GM23338 (cell line): ENCODE measurements around the gene DAW1. TPM values are rescaled to one million over a fixed set of nuclear protein-coding genes. Genes with fewer than 3 reads are reported as not detected.
A peak's percentile ranks its signal among the peaks of the same experiment; 100 is the strongest.

Experiments used
- ATAC-seq: fragments of 200-7000 bp; cut with Tn5 transposase; 3 replicates; pipeline ENCODE4 v1.9.1; 2020
- DNase-seq: peaks from one replicate; pipeline ENCODE4 v3.0.0-alpha.2; 2015; ENCODE audit warnings: low spot score
- H2AFZ ChIP-seq: fragments of 200-600 bp; sonication (generic); 2 replicates; pipeline ENCODE4 v1.8.0; 2016; ENCODE audit warnings: antibody characterized with exemption, mild to moderate bottlenecking, moderate library complexity
- H3F3A ChIP-seq: fragments of 200-600 bp; sonication (generic); replicated peaks from 2 replicates; pipeline ENCODE4 v1.8.0; 2017; ENCODE audit warnings: antibody characterized with exemption, mixed run types, low read depth
- H3K27ac ChIP-seq: fragments of 200-600 bp; sonication (generic); 2 replicates; pipeline ENCODE4 v1.6.1; 2016; ENCODE audit warnings: low read depth
- H3K27me3 ChIP-seq: fragments of 200-600 bp; sonication (generic); 2 replicates; pipeline ENCODE4 v1.8.0; 2016; ENCODE audit warnings: mild to moderate bottlenecking, mixed run types, moderate library complexity; ENCODE audit not compliant: insufficient read depth
- H3K36me3 ChIP-seq: fragments of 200-600 bp; sonication (generic); 2 replicates; pipeline ENCODE4 v1.8.0; 2016; ENCODE audit warnings: mild to moderate bottlenecking; ENCODE audit not compliant: insufficient read depth
- H3K4me1 ChIP-seq: fragments of 200-600 bp; sonication (generic); 2 replicates; pipeline ENCODE4 v1.8.0; 2016; ENCODE audit warnings: mild to moderate bottlenecking, moderate library complexity; ENCODE audit not compliant: insufficient read depth
- H3K4me2 ChIP-seq: fragments of 200-600 bp; sonication (generic); 2 replicates; pipeline ENCODE4 v1.7.1; 2017; ENCODE audit warnings: mixed run types
- H3K4me3 ChIP-seq: fragments of 200-600 bp; sonication (generic); 2 replicates; pipeline ENCODE4 v1.6.1; 2016; ENCODE audit warnings: mixed run types
- H3K79me2 ChIP-seq: fragments of 200-600 bp; sonication (generic); replicated peaks from 2 replicates; pipeline ENCODE4 v1.8.0; 2017; ENCODE audit warnings: mild to moderate bottlenecking; ENCODE audit not compliant: insufficient read depth
- H3K9me2 ChIP-seq: fragments of 200-600 bp; sonication (generic); 2 replicates; pipeline ENCODE4 v1.8.0; 2017; ENCODE audit not compliant: insufficient read depth
- H4K20me1 ChIP-seq: fragments of 200-600 bp; sonication (generic); replicated peaks from 2 replicates; pipeline ENCODE4 v1.8.0; 2017; ENCODE audit warnings: mild to moderate bottlenecking; ENCODE audit not compliant: insufficient read depth
- H3K27ac Mint-ChIP-seq: 2 replicates; pipeline ENCODE4 v1.8.0; 2020; ENCODE audit warnings: inconsistent platforms, mild to moderate bottlenecking, moderate library complexity, mixed read lengths
- H3K27me3 Mint-ChIP-seq: 3 replicates; pipeline ENCODE4 v1.8.0; 2022; ENCODE audit warnings: low read depth, mild to moderate bottlenecking, moderate library complexity, mixed read lengths, inconsistent platforms; ENCODE audit not compliant: insufficient read depth, poor library complexity
- H3K36me3 Mint-ChIP-seq: 3 replicates; pipeline ENCODE4 v1.8.0; 2021; ENCODE audit warnings: low read depth, mild to moderate bottlenecking, inconsistent platforms, moderate library complexity, mixed read lengths
- H3K4me1 Mint-ChIP-seq: 3 replicates; pipeline ENCODE4 v1.8.0; 2020; ENCODE audit warnings: mild to moderate bottlenecking, inconsistent platforms, mixed read lengths
- H3K4me3 Mint-ChIP-seq: 3 replicates; pipeline ENCODE4 v1.8.0; 2021; ENCODE audit warnings: moderate library complexity, mild to moderate bottlenecking, inconsistent platforms, mixed read lengths
- H3K9me3 Mint-ChIP-seq: 3 replicates; pipeline ENCODE4 v1.8.0; 2020; ENCODE audit warnings: moderate library complexity, mild to moderate bottlenecking, inconsistent platforms, mixed read lengths
- CREB1 ChIP-seq: fragments of 250-450 bp; sonication (Bioruptor Pico); IDR thresholded peaks from 2 replicates; pipeline ENCODE4 v1.5.0; 2020; ENCODE audit warnings: low read depth, mild to moderate bottlenecking, moderate library complexity
- EZH2phosphoT487 ChIP-seq: fragments of 200-600 bp; sonication (generic); IDR thresholded peaks from one replicate; pipeline ENCODE4 v1.8.1; 2018; ENCODE audit warnings: antibody characterized with exemption; ENCODE audit not compliant: unreplicated experiment
- POLR2AphosphoS5 ChIP-seq: IDR thresholded peaks from 2 replicates; pipeline ENCODE4 v1.6.1; 2016; ENCODE audit warnings: antibody characterized with exemption, low read depth
- long read RNA-seq: library from polyadenylated mRNA; unstranded; transcript quantifications from one replicate; pipeline ENCODE4 v2.0.0, GENCODE V29; 2020; ENCODE audit not compliant: unreplicated experiment
- polyA plus RNA-seq: library from polyadenylated mRNA; unstranded; fragments of >200 nt; fragmentation: Nextera tagmentation; extraction: Ambion mirVana; gene quantifications from 2 replicates; pipeline ENCODE4 v1.2.1, GENCODE V29; 2016
- total RNA-seq: library from RNA; depleted of rRNA; stranded (reverse); fragments of >200 nt; shearing (Covaris generic); gene quantifications from 2 replicates; pipeline ENCODE4 v1.2.3, GENCODE V29; 2014; rRNA removed
- TF ChIP-seq, protein P1 (sequence below): IDR thresholded peaks from 2 replicates; pipeline ENCODE4 v1.6.1; 2016; ENCODE audit warnings: antibody characterized with exemption
- TF ChIP-seq, protein P2 (sequence below): IDR thresholded peaks from one replicate; pipeline ENCODE4 v1.6.1; 2018; ENCODE audit warnings: antibody characterized with exemption; ENCODE audit not compliant: unreplicated experiment
- TF ChIP-seq, protein P3 (sequence below): fragments of 250-450 bp; sonication (Bioruptor Pico); IDR thresholded peaks from 2 replicates; pipeline ENCODE4 v1.5.0; 2020; ENCODE audit warnings: mild to moderate bottlenecking, moderate library complexity

Gene DAW1, protein sequence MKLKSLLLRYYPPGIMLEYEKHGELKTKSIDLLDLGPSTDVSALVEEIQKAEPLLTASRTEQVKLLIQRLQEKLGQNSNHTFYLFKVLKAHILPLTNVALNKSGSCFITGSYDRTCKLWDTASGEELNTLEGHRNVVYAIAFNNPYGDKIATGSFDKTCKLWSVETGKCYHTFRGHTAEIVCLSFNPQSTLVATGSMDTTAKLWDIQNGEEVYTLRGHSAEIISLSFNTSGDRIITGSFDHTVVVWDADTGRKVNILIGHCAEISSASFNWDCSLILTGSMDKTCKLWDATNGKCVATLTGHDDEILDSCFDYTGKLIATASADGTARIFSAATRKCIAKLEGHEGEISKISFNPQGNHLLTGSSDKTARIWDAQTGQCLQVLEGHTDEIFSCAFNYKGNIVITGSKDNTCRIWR
- 0.47 and 2.0 TPM in 2 replicates for total RNA-seq
- polyA plus RNA-seq = 0.71 and 0.87 TPM in 2 replicates
- long read RNA-seq, partial matches to known transcripts = 0 of 1 reads
- long read RNA-seq, other reads (novel, unspliced or antisense) = 0 of 1 reads

DNA sequence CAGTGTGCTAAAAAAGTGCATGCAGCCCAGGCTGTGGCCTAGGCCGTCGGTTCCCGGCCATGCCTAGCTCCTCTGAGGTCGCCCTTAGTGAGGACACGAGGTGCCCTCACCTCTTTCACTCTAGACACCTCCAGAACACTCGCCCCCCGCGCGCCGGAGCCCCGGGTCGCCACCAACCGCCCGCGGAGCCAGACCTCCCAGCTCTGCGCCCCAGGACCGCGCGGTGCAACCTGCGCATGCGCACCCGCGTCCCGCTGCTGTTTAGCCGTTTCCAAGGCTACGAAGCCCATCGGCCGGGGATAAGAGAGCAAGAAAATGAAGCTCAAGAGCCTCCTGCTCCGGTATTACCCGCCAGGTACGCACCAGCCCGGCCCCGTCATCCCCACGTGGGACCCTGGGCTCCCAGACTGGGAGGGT lies at the start of gene DAW1:
DAW1 (plus strand) TSS at position 257 of the 417 bp plus-strand sequence; CDS start at position 316, 59 bp downstream.
- H3K4me3 Mint-ChIP-seq = peak within 1 kb of the TSS; percentile 68
- peaks cover 13% of the 10 kb centered on the region for H3K4me1 Mint-ChIP-seq
- DNase-seq (peak; percentile 95), ATAC-seq (peak; percentile 95)
- Histone ChIP-seq H3K36me3 (no peaks in the 10 kb centered on the region), H3K27me3 (no peaks in the 10 kb centered on the region), H3K4me2 (peak within 1 kb of the TSS; percentile 87), H3F3A (no peaks in the 10 kb centered on the region), H3K9me2 (peaks cover 3% of the 10 kb centered on the region; the same call in 1 of the 2 replicates), H3K4me3 (peak within 1 kb of the TSS; percentile 77), H4K20me1 (no peaks in the 10 kb centered on the region), H3K27ac (no peak within 1 kb of the TSS), H2AFZ (peak within 1 kb of the TSS; percentile 94), H3K79me2 (no peaks in the 10 kb centered on the region), H3K4me1 (peaks cover 15% of the 10 kb centered on the region)
- H3K9me3 Mint-ChIP-seq = no peaks in the 10 kb centered on the region; the same call in 2 of the 3 replicates
- no peak within 1 kb of the TSS for H3K27ac Mint-ChIP-seq
- no peaks in the 10 kb centered on the region for H3K36me3 Mint-ChIP-seq
- TF ChIP-seq, protein P1, sequence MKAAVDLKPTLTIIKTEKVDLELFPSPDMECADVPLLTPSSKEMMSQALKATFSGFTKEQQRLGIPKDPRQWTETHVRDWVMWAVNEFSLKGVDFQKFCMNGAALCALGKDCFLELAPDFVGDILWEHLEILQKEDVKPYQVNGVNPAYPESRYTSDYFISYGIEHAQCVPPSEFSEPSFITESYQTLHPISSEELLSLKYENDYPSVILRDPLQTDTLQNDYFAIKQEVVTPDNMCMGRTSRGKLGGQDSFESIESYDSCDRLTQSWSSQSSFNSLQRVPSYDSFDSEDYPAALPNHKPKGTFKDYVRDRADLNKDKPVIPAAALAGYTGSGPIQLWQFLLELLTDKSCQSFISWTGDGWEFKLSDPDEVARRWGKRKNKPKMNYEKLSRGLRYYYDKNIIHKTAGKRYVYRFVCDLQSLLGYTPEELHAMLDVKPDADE = no peak
- TF ChIP-seq, protein P2, sequence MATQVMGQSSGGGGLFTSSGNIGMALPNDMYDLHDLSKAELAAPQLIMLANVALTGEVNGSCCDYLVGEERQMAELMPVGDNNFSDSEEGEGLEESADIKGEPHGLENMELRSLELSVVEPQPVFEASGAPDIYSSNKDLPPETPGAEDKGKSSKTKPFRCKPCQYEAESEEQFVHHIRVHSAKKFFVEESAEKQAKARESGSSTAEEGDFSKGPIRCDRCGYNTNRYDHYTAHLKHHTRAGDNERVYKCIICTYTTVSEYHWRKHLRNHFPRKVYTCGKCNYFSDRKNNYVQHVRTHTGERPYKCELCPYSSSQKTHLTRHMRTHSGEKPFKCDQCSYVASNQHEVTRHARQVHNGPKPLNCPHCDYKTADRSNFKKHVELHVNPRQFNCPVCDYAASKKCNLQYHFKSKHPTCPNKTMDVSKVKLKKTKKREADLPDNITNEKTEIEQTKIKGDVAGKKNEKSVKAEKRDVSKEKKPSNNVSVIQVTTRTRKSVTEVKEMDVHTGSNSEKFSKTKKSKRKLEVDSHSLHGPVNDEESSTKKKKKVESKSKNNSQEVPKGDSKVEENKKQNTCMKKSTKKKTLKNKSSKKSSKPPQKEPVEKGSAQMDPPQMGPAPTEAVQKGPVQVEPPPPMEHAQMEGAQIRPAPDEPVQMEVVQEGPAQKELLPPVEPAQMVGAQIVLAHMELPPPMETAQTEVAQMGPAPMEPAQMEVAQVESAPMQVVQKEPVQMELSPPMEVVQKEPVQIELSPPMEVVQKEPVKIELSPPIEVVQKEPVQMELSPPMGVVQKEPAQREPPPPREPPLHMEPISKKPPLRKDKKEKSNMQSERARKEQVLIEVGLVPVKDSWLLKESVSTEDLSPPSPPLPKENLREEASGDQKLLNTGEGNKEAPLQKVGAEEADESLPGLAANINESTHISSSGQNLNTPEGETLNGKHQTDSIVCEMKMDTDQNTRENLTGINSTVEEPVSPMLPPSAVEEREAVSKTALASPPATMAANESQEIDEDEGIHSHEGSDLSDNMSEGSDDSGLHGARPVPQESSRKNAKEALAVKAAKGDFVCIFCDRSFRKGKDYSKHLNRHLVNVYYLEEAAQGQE = no peak
- TF ChIP-seq POLR2AphosphoS5 (peak; percentile 57), CREB1 (CRISPR knock-in tag) (peak; percentile 72), EZH2phosphoT487 (no peak)
- TF ChIP-seq, protein P3, sequence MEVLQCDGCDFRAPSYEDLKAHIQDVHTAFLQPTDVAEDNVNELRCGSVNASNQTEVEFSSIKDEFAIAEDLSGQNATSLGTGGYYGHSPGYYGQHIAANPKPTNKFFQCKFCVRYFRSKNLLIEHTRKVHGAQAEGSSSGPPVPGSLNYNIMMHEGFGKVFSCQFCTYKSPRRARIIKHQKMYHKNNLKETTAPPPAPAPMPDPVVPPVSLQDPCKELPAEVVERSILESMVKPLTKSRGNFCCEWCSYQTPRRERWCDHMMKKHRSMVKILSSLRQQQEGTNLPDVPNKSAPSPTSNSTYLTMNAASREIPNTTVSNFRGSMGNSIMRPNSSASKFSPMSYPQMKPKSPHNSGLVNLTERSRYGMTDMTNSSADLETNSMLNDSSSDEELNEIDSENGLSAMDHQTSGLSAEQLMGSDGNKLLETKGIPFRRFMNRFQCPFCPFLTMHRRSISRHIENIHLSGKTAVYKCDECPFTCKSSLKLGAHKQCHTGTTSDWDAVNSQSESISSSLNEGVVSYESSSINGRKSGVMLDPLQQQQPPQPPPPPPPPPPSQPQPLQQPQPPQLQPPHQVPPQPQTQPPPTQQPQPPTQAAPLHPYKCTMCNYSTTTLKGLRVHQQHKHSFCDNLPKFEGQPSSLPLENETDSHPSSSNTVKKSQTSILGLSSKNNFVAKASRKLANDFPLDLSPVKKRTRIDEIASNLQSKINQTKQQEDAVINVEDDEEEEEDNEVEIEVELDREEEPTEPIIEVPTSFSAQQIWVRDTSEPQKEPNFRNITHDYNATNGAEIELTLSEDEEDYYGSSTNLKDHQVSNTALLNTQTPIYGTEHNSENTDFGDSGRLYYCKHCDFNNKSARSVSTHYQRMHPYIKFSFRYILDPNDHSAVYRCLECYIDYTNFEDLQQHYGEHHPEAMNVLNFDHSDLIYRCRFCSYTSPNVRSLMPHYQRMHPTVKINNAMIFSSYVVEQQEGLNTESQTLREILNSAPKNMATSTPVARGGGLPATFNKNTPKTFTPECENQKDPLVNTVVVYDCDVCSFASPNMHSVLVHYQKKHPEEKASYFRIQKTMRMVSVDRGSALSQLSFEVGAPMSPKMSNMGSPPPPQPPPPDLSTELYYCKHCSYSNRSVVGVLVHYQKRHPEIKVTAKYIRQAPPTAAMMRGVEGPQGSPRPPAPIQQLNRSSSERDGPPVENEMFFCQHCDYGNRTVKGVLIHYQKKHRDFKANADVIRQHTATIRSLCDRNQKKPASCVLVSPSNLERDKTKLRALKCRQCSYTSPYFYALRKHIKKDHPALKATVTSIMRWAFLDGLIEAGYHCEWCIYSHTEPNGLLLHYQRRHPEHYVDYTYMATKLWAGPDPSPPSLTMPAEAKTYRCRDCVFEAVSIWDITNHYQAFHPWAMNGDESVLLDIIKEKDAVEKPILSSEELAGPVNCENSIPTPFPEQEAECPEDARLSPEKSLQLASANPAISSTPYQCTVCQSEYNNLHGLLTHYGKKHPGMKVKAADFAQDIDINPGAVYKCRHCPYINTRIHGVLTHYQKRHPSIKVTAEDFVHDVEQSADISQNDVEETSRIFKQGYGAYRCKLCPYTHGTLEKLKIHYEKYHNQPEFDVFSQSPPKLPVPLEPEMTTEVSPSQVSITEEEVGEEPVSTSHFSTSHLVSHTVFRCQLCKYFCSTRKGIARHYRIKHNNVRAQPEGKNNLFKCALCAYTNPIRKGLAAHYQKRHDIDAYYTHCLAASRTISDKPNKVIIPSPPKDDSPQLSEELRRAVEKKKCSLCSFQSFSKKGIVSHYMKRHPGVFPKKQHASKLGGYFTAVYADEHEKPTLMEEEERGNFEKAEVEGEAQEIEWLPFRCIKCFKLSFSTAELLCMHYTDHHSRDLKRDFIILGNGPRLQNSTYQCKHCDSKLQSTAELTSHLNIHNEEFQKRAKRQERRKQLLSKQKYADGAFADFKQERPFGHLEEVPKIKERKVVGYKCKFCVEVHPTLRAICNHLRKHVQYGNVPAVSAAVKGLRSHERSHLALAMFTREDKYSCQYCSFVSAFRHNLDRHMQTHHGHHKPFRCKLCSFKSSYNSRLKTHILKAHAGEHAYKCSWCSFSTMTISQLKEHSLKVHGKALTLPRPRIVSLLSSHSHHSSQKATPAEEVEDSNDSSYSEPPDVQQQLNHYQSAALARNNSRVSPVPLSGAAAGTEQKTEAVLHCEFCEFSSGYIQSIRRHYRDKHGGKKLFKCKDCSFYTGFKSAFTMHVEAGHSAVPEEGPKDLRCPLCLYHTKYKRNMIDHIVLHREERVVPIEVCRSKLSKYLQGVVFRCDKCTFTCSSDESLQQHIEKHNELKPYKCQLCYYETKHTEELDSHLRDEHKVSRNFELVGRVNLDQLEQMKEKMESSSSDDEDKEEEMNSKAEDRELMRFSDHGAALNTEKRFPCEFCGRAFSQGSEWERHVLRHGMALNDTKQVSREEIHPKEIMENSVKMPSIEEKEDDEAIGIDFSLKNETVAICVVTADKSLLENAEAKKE (CRISPR knock-in tag) = no peak
- H3K27me3 Mint-ChIP-seq = peaks cover 7% of the 10 kb centered on the region
